ENCODE data around the gene ALCAM. TPM values are rescaled to one million over a fixed set of nuclear protein-coding genes. Genes with fewer than 3 reads are reported as not detected.

Gene ALCAM
- total RNA-seq, 4 donors from 2014 or later, result 9.4 to 25.9 (median 16.6) TPM

DNA sequence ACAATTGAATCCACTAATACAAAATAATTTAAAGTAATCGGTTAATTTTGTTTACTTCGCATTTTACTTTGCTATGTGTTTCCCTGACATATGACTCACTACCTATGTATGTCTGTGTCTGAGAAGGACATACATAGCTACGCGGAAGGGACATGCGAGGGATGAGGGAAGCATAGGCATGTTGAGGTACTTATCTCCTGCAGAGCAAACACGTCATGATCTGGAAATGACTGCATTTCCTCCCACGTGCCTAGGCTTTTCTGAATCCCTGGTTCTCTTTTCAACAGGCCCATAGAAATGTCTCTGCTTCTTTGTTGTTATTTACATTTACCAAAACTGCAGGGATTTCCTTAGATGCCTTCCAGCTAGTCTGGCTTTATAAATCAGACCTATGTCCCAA lies 27.5 kb downstream of the ALCAM start:
- Histone ChIP-seq H3K4me1 (no peaks in the 10 kb centered on the region), H3K27ac (no peak overlapping the region), H3K27me3 (no peaks in the 10 kb centered on the region), H3K36me3 (no peaks in the 10 kb centered on the region), H3K4me3 (no peak overlapping the region), H3K9me3 (peaks cover 4 to 15% of the 10 kb centered on the region in 2 donors)
- in situ Hi-C loops (cut with MboI; ENCODE audit: low pct_ligation_motif_present in 1 of 4, low pct_unique_long_range_greater_than_20kb in 1 of 4, low sequenced_read_pairs in 3 of 4), result no loop called here
- no peak for DNase-seq
- WGBS, 2 donors (ENCODE audit: low coverage in 1 of 2), result 88 to 94% methylated on average over 6 to 7 of the region's 7 CpGs
- TF ChIP-seq EP300 (IDR thresholded peaks at IDR 0.05; ENCODE audit: low read depth), result no peak
- no peak for TF ChIP-seq POLR2AphosphoS5 (IDR thresholded peaks at IDR 0.05)
- no peak for TF ChIP-seq POLR2A (IDR thresholded peaks at IDR 0.05)
- TF ChIP-seq, protein P1, sequence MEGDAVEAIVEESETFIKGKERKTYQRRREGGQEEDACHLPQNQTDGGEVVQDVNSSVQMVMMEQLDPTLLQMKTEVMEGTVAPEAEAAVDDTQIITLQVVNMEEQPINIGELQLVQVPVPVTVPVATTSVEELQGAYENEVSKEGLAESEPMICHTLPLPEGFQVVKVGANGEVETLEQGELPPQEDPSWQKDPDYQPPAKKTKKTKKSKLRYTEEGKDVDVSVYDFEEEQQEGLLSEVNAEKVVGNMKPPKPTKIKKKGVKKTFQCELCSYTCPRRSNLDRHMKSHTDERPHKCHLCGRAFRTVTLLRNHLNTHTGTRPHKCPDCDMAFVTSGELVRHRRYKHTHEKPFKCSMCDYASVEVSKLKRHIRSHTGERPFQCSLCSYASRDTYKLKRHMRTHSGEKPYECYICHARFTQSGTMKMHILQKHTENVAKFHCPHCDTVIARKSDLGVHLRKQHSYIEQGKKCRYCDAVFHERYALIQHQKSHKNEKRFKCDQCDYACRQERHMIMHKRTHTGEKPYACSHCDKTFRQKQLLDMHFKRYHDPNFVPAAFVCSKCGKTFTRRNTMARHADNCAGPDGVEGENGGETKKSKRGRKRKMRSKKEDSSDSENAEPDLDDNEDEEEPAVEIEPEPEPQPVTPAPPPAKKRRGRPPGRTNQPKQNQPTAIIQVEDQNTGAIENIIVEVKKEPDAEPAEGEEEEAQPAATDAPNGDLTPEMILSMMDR (IDR thresholded peaks at IDR 0.05), result no peak
- intact Hi-C loops (cut with DNase I; ENCODE audit: low total_unique reads), result no loop called here

DNA sequence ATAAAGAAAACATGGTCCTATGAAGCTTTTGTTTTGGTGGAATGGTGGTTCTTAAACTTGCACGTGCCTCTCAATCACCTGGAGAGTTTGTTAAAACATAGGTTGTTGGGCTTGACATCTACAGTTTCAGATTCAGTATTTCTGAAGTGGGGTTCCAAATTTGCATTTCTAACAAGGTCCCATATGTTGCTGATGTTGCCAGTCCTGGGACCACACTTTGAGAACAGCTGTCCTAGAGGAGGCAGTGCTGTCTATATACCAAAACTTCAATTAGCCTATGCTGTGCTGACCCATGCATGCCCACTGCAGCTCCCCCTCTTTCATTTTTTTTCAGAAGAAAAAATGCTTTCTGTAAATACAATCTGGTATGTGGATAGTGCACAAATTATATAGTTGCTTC lies 31.3 kb downstream of the ALCAM start:
- TF ChIP-seq EP300 (IDR thresholded peaks at IDR 0.05; ENCODE audit: low read depth), result no peak
- TF ChIP-seq POLR2AphosphoS5 (IDR thresholded peaks at IDR 0.05), result no peak
- TF ChIP-seq, protein P1 (IDR thresholded peaks at IDR 0.05), result no peak
- no peak for TF ChIP-seq POLR2A (IDR thresholded peaks at IDR 0.05)
- Histone ChIP-seq H3K36me3 (no peaks in the 10 kb centered on the region), H3K27me3 (no peaks in the 10 kb centered on the region), H3K9me3 (no peaks in the 10 kb centered on the region), H3K27ac (no peak overlapping the region), H3K4me1 (no peaks in the 10 kb centered on the region), H3K4me3 (no peak overlapping the region)
- in situ Hi-C loops (cut with MboI; ENCODE audit: low pct_ligation_motif_present in 1 of 4, low pct_unique_long_range_greater_than_20kb in 1 of 4, low sequenced_read_pairs in 3 of 4), result no loop called here
- no peak for DNase-seq
- 73 to 76% methylated on average over 1 of the region's 1 CpG for WGBS, 2 donors (ENCODE audit: low coverage in 1 of 2)
- intact Hi-C loops (cut with DNase I; ENCODE audit: low total_unique reads), result no loop called here

DNA sequence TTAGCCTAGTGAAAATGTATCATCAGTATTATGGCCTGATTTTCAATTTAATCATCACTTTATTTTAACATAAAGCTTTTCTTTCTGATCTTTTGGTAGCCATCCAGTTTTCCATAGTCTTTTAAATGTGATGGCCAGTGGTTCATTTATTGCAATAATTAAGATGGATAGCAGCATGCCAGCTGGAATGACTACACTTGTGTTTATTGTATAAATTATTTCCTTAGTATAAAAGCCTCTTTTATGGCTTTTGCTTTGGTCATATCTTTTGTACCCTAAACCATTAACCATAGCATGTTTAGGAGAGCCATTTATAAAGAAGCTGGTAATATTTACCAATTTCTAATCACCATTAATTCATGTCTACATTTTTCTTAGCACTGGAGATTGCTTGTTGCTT lies 31.7 kb downstream of the ALCAM start:
- Histone ChIP-seq H3K27me3 (no peaks in the 10 kb centered on the region), H3K36me3 (no peaks in the 10 kb centered on the region), H3K27ac (no peak overlapping the region), H3K4me3 (no peak overlapping the region), H3K9me3 (no peaks in the 10 kb centered on the region), H3K4me1 (no peaks in the 10 kb centered on the region)
- in situ Hi-C loops (cut with MboI; ENCODE audit: low pct_ligation_motif_present in 1 of 4, low pct_unique_long_range_greater_than_20kb in 1 of 4, low sequenced_read_pairs in 3 of 4) (no loop called here), intact Hi-C loops (cut with DNase I; ENCODE audit: low total_unique reads) (no loop called here)
- TF ChIP-seq, protein P1 (IDR thresholded peaks at IDR 0.05), result no peak
- TF ChIP-seq POLR2AphosphoS5 (IDR thresholded peaks at IDR 0.05) (no peak), POLR2A (IDR thresholded peaks at IDR 0.05) (no peak), EP300 (IDR thresholded peaks at IDR 0.05; ENCODE audit: low read depth) (no peak)
- DNase-seq, result no peak

DNA sequence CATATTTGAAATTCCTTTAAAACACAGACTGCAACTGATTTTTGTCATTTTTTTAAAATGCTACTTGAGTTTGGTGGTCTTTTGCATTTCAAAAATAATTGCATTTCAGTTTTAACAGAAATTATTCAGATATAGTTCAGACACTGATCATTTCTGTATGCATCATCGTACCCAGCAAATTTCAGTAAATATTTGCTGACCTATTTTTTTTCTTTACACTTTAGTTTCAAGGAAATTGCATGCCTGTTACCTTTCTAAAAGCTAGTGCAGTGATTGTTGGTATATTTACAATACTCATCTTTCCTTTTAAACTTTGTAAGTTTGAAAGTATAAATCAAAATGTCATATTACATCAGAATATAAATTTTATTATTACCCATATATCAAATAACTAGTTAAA lies 32.4 kb downstream of the ALCAM start:
- Histone ChIP-seq H3K27ac (no peak overlapping the region), H3K36me3 (no peaks in the 10 kb centered on the region), H3K27me3 (no peaks in the 10 kb centered on the region), H3K9me3 (no peaks in the 10 kb centered on the region), H3K4me1 (no peaks in the 10 kb centered on the region), H3K4me3 (no peak overlapping the region)
- intact Hi-C loops (cut with DNase I; ENCODE audit: low total_unique reads), result no loop called here
- TF ChIP-seq EP300 (IDR thresholded peaks at IDR 0.05; ENCODE audit: low read depth), result no peak
- TF ChIP-seq, protein P1 (IDR thresholded peaks at IDR 0.05), result no peak
- no peak for TF ChIP-seq POLR2AphosphoS5 (IDR thresholded peaks at IDR 0.05)
- no peak for TF ChIP-seq POLR2A (IDR thresholded peaks at IDR 0.05)
- in situ Hi-C loops (cut with MboI; ENCODE audit: low pct_ligation_motif_present in 1 of 4, low pct_unique_long_range_greater_than_20kb in 1 of 4, low sequenced_read_pairs in 3 of 4), result no loop called here
- WGBS, 2 donors (ENCODE audit: low coverage in 1 of 2), result 65 to 68% methylated on average over 1 of the region's 1 CpG
- DNase-seq, result no peak

Measured in transverse colon (tissue), 4 donors.